Activated gamma-delta T cell (primary cell): ENCODE results near the gene TLR6.

Source experiments
- DNase-seq: peaks from one replicate; lab custom pipeline; 2025; lab: John Stamatoyannopoulos, UW

Gene TLR6

GRCh38 chr4:38868059-38868960, 11.7 kb upstream of the TLR6 start:
- DNase-seq, result peak; percentile 9

- DNase-seq, result peak; percentile 10
Observed at GRCh38 chr4:38867478-38868058, 11.0 kb upstream of the TLR6 start, which contains the start of gene FAM114A1. Gene FAM114A1 (plus strand): TSS chr4:38867806. CDS start chr4:38878079, 10,273 bp downstream.

GRCh38 chr4:38866973-38867477, 10.4 kb upstream of the TLR6 start:
- no peak for DNase-seq

- DNase-seq, result no peak
Observed at GRCh38 chr4:38865445-38865844, 8.8 kb upstream of the TLR6 start.

GRCh38 chr4:38861791-38862190, 5.2 kb upstream of the TLR6 start:
- no peak for DNase-seq

- DNase-seq, result no peak
Observed at GRCh38 chr4:38860788-38861424, 4.3 kb upstream of the TLR6 start.

GRCh38 chr4:38859501-38859900, 2.9 kb upstream of the TLR6 start:
- DNase-seq, result no peak

- no peak for DNase-seq
Observed at GRCh38 chr4:38858097-38858420, 1.4 kb upstream of the TLR6 start.

GRCh38 chr4:38857354-38858096, 908 bp upstream of the TLR6 start:
- DNase-seq, result no peak

- DNase-seq, result no peak
Observed at GRCh38 chr4:38856046-38856445, 571 bp downstream of the TLR6 start.

- DNase-seq, result no peak
Observed at GRCh38 chr4:38855466-38855865, 1.2 kb downstream of the TLR6 start.

GRCh38 chr4:38846015-38846414, 10.6 kb downstream of the TLR6 start:
- DNase-seq, result no peak

GRCh38 chr4:38842994-38843393, 13.6 kb downstream of the TLR6 start:
- no peak for DNase-seq

- no peak for DNase-seq
Observed at GRCh38 chr4:38837849-38838248, 18.8 kb downstream of the TLR6 start.

- DNase-seq, result no peak
Observed at GRCh38 chr4:38837334-38837733, 19.3 kb downstream of the TLR6 start.

GRCh38 chr4:38834570-38834969, 22.0 kb downstream of the TLR6 start:
- no peak for DNase-seq

GRCh38 chr4:38832624-38833528, 23.7 kb downstream of the TLR6 start:
- DNase-seq, result no peak

- DNase-seq, result no peak
Observed at GRCh38 chr4:38832206-38832605, 24.4 kb downstream of the TLR6 start.

GRCh38 chr4:38831653-38832052, 25.0 kb downstream of the TLR6 start:
- DNase-seq, result no peak

- no peak for DNase-seq
Observed at GRCh38 chr4:38829237-38829636, 27.4 kb downstream of the TLR6 start.

- no peak for DNase-seq
Observed at GRCh38 chr4:38823766-38824165, 32.9 kb downstream of the TLR6 start.
